SU-DHL-6 (cell line): ENCODE measurements around the gene PRR36.

Source experiments
- CTCF ChIP-seq: fragments of 200-600 bp; sonication (generic); IDR thresholded peaks from one replicate; pipeline ENCODE4 v1.5.1; 2017; ENCODE audit warnings: antibody characterized with exemption, mild to moderate bottlenecking, low read length, moderate library complexity; ENCODE audit not compliant: insufficient read depth, poor library complexity, severe bottlenecking
- EZH2phosphoT487 ChIP-seq: fragments of 200-600 bp; sonication (generic), shearing (Covaris generic); conservative IDR thresholded peaks from 2 replicates; pipeline ENCODE4 v1.6.1; 2018; ENCODE audit warnings: mild to moderate bottlenecking, antibody characterized with exemption, low read length, moderate library complexity, mixed read lengths

DNA sequence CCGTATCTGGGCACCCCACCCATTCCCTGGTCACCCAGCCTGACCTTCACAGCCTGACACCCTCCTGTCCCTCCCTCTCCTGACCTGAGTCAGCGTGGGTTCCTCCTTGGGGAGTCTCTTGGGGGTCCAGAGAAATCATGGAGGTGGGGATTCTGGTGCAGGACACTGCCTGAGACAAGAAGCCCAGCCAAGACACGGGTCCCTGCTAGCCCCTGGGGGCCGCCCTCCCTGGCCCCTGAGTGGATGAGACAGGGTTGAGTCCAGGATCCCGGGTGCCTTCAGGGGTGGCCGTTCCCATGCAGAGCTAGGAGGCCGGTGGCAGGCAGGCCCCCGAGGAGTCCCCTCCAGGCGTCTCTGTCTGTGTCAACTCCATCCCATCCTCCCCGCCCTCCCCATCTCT lies 31.1 kb upstream of the PRR36 start:
- no peak for TF ChIP-seq CTCF
- no peak for TF ChIP-seq EZH2phosphoT487
